Measurements from ENCODE around the gene FLII. TPM values are rescaled to one million over a fixed set of nuclear protein-coding genes. Genes with fewer than 3 reads are reported as not detected.

FLII gene
- total and polyA plus RNA-seq, 2 donors (not counting 3 experiments of a cell fraction or from before 2014, with no cell fraction given), result 397 to 582 TPM

DNA sequence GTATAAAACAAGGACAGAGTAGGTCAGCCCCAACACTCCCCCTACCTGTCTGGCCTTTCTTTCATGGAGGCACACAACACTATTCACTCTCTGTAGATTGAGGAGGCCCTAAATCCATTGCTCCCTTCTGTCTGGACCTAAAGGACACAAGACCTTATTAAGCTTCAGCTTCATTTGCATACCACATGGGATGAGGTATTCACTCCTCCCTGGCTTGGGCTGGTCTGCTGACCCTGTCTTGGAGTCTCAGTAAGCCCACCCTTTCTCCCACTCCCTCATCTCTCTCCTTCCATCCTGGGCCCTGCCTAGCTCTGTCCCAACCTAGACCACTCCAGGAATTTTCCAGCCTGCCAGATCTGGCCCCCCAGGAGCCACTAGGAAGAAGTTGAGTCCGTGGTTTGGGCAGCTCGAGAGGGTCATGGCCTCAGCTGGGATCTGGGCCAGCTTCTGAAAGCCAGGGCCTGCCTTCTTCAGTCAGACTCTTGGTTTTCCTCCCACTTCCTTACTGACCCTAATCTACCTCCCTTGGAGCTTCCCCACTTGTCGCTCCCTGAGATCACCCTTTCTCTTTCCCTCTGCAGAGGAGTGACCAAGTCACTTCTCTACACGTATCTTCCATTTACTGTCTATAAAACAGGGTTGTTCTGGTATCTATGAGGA lies 39.7 kb downstream of the FLII start:
- no peaks in the 10 kb centered on the region for H3K9me1 ChIP-seq (replicated peaks; ENCODE audit: control insufficient read depth, extremely low read depth, insufficient read depth, low read length)
- POLR2A ChIA-PET, result interaction anchor here (0.9 kb wide), 1 partner anchor 27 kb away, joined by 3 read pairs; no protein-coding TSS in a partner anchor
- no peak overlapping the region for H3K27ac ChIP-seq (ENCODE audit: insufficient read depth, low read depth, low read length)
- DNase-seq (ENCODE audit: low read depth, low spot score) (peak; percentile 24), FAIRE-seq (peak; percentile 71)
- no peaks in the 10 kb centered on the region for H4K20me1 ChIP-seq (replicated peaks; ENCODE audit: control insufficient read depth, extremely low read depth, insufficient read depth, low read length)
- peaks cover 7% of the 10 kb centered on the region for H3K4me1 ChIP-seq (ENCODE audit: control insufficient read depth, extremely low read depth, insufficient read depth, low read length)
- BruUV-seq (replicated peaks), result no TSS peak
- H3K79me2 ChIP-seq (ENCODE audit: control insufficient read depth, insufficient read depth, low read length), result no peaks in the 10 kb centered on the region
- TF ChIP-seq FOS (IDR thresholded peaks at IDR 0.05; ENCODE audit: borderline replicate concordance, insufficient read depth, low read length) (no peak), POLR2AphosphoS5 (IDR thresholded peaks at IDR 0.05; ENCODE audit: insufficient read depth, low read depth, low read length) (no peak), JUN (IDR thresholded peaks at IDR 0.05; ENCODE audit: borderline replicate concordance, insufficient read depth, insufficient read length, low read depth) (no peak), POLR2A (IDR thresholded peaks at IDR 0.05; ENCODE audit: low read depth, low read length) (no peak), EZH2 (IDR thresholded peaks at IDR 0.05; ENCODE audit: borderline replicate concordance, low read depth, low read length, severe bottlenecking) (no peak), MYC (IDR thresholded peaks at IDR 0.05; ENCODE audit: low read depth, low read length) (no peak), GATA2 (IDR thresholded peaks at IDR 0.05; ENCODE audit: insufficient read depth, insufficient read length, low read depth, low read length) (no peak)
- TF ChIP-seq, protein P1, sequence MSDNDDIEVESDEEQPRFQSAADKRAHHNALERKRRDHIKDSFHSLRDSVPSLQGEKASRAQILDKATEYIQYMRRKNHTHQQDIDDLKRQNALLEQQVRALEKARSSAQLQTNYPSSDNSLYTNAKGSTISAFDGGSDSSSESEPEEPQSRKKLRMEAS (IDR thresholded peaks at IDR 0.05; ENCODE audit: insufficient read depth, insufficient read length), result no peak
- TF ChIP-seq, protein P2, sequence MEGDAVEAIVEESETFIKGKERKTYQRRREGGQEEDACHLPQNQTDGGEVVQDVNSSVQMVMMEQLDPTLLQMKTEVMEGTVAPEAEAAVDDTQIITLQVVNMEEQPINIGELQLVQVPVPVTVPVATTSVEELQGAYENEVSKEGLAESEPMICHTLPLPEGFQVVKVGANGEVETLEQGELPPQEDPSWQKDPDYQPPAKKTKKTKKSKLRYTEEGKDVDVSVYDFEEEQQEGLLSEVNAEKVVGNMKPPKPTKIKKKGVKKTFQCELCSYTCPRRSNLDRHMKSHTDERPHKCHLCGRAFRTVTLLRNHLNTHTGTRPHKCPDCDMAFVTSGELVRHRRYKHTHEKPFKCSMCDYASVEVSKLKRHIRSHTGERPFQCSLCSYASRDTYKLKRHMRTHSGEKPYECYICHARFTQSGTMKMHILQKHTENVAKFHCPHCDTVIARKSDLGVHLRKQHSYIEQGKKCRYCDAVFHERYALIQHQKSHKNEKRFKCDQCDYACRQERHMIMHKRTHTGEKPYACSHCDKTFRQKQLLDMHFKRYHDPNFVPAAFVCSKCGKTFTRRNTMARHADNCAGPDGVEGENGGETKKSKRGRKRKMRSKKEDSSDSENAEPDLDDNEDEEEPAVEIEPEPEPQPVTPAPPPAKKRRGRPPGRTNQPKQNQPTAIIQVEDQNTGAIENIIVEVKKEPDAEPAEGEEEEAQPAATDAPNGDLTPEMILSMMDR (IDR thresholded peaks at IDR 0.05; ENCODE audit: extremely low read depth in 1 of 2, insufficient read depth in 1 of 2, low read depth in 1 of 2, low read length in 2 of 2), result no peak
- no peak overlapping the region for H2AFZ ChIP-seq (ENCODE audit: low read depth, low read length)
- dilution Hi-C loops (cut with MboI; ENCODE audit: extremely low pct_ligation_motif_present, low sequenced_read_pairs) (no loop called here), intact Hi-C loops (cut with micrococcal nuclease) (loop anchor here (1.0 to 5.0 kb wide), 2 partner anchors 9 to 77 kb away; no protein-coding TSS in a partner anchor)
- H3K27me3 ChIP-seq (ENCODE audit: control insufficient read depth in 2 of 2, insufficient read depth in 2 of 2, low read length in 2 of 2), result no peaks in the 10 kb centered on the region
- H3K36me3 ChIP-seq (ENCODE audit: control insufficient read depth in 2 of 2, extremely low read depth in 1 of 2, insufficient read depth in 2 of 2, low read length in 2 of 2), result no peaks in the 10 kb centered on the region
- CTCF ChIA-PET, result interaction anchor here (0.7 to 2.6 kb wide), 6 partner anchors 10 to 35 kb away, joined by 3 to 10 read pairs (median 6); partner anchors contain the start of gene ALKBH5
- no peak overlapping the region for H3K9ac ChIP-seq (replicated peaks; ENCODE audit: extremely low read depth, insufficient read depth, low read length)
- H3K9me3 ChIP-seq (replicated peaks; ENCODE audit: control insufficient read depth, insufficient read depth, low read length), result no peaks in the 10 kb centered on the region
- no peak overlapping the region for H3K4me3 ChIP-seq (replicated peaks in 1 of 3; ENCODE audit: insufficient read depth in 1 of 3, low read depth in 1 of 3, low read length in 3 of 3)
- no peak overlapping the region for H3K4me2 ChIP-seq (ENCODE audit: insufficient read depth, low read length)

All from endothelial cell of umbilical vein (primary cell).